Ectodermal cell (in vitro differentiated cells): ENCODE measurements around the gene CYP27A1.
A peak's percentile ranks its signal among the peaks of the same experiment; 100 is the strongest.

Source experiments
- H3K27ac ChIP-seq: 2 replicates; pipeline ENCODE4 v1.7.0; 2013; ENCODE audit warnings: mild to moderate bottlenecking, low read depth, low read length; ENCODE audit not compliant: insufficient read depth, poor library complexity, severe bottlenecking
- H3K27me3 ChIP-seq: 2 replicates; pipeline ENCODE4 v1.7.0; 2013; ENCODE audit warnings: mild to moderate bottlenecking, low read length; ENCODE audit not compliant: insufficient read depth, control insufficient read depth, poor library complexity, severe bottlenecking
- H3K36me3 ChIP-seq: one replicate; pipeline ENCODE4 v1.7.0; 2013; ENCODE audit warnings: low read length; ENCODE audit not compliant: control insufficient read depth, insufficient read depth
- H3K4me1 ChIP-seq: one replicate; pipeline ENCODE4 v1.7.0; 2013; ENCODE audit warnings: low read length; ENCODE audit not compliant: control insufficient read depth, insufficient read depth
- H3K4me3 ChIP-seq: 2 replicates; pipeline ENCODE4 v1.7.0; 2013; ENCODE audit warnings: low read depth, low read length, control low read depth; ENCODE audit not compliant: insufficient read depth
- H3K9me3 ChIP-seq: 2 replicates; pipeline ENCODE4 v1.7.0; 2013; ENCODE audit warnings: mild to moderate bottlenecking, low read length, moderate library complexity; ENCODE audit not compliant: control insufficient read depth
- WGBS, 2 experiments: methylation state at CpG; one replicate each; pipeline ENCODE4 v1.1.7; 2013; ENCODE audit warnings: missing lambda C conversion rate in 2 of 2; 5-methylcytosine and 5-hydroxymethylcytosine counted together

Gene CYP27A1

GRCh38 chr2:218773881-218774280 lies 8.1 kb upstream of the CYP27A1 start:
- Histone ChIP-seq H3K36me3 (no peaks in the 10 kb centered on the region), H3K4me3 (no peak overlapping the region), H3K27me3 (no peaks in the 10 kb centered on the region), H3K9me3 (peaks cover 2% of the 10 kb centered on the region), H3K4me1 (no peaks in the 10 kb centered on the region), H3K27ac (no peak overlapping the region)
- 93 to 95% methylated on average over 1 to 2 of the region's 2 CpGs for WGBS, 2 experiments

- WGBS, 2 experiments, result 90 to 100% methylated on average over 1 of the region's 1 CpG
Observed at GRCh38 chr2:218776488-218776887, 5.5 kb upstream of the CYP27A1 start.

GRCh38 chr2:218777276-218777990 lies 4.5 kb upstream of the CYP27A1 start:
- Histone ChIP-seq H3K27ac (no peak overlapping the region), H3K4me3 (no peak overlapping the region), H3K36me3 (no peaks in the 10 kb centered on the region), H3K9me3 (peaks cover 2% of the 10 kb centered on the region), H3K4me1 (no peaks in the 10 kb centered on the region), H3K27me3 (peaks cover 20% of the 10 kb centered on the region)
- 92 to 94% methylated on average over 9 of the region's 9 CpGs for WGBS, 2 experiments

More at GRCh38 chr2:218776488-218776887, 5.5 kb upstream of the CYP27A1 start:
- Histone ChIP-seq H3K36me3 (no peaks in the 10 kb centered on the region), H3K4me1 (no peaks in the 10 kb centered on the region), H3K9me3 (peaks cover 2% of the 10 kb centered on the region), H3K27me3 (peaks cover 11% of the 10 kb centered on the region), H3K4me3 (no peak overlapping the region), H3K27ac (no peak overlapping the region)

GRCh38 chr2:218780046-218780445 lies 1.9 kb upstream of the CYP27A1 start:
- no peak overlapping the region for H3K4me3 ChIP-seq
- H3K27me3 ChIP-seq, result peaks cover 43% of the 10 kb centered on the region
- WGBS, 2 experiments, result 85 to 100% methylated on average over 1 of the region's 2 CpGs
- H3K9me3 ChIP-seq, result peaks cover 2% of the 10 kb centered on the region
- H3K27ac ChIP-seq, result no peak overlapping the region
- no peaks in the 10 kb centered on the region for H3K36me3 ChIP-seq
- no peaks in the 10 kb centered on the region for H3K4me1 ChIP-seq

GRCh38 chr2:218780851-218781690 lies 876 bp upstream of the CYP27A1 start:
- Histone ChIP-seq H3K4me1 (no peaks in the 10 kb centered on the region), H3K27me3 (peaks cover 43% of the 10 kb centered on the region), H3K4me3 (peak overlapping the region; percentile 37), H3K9me3 (peaks cover 2% of the 10 kb centered on the region), H3K27ac (no peak overlapping the region), H3K36me3 (no peaks in the 10 kb centered on the region)
- 52 to 67% methylated on average over 11 to 14 of the region's 15 CpGs for WGBS, 2 experiments

- Histone ChIP-seq H3K4me1 (no peaks in the 10 kb centered on the region), H3K9me3 (peaks cover 1% of the 10 kb centered on the region), H3K36me3 (no peaks in the 10 kb centered on the region), H3K27me3 (peaks cover 43% of the 10 kb centered on the region), H3K4me3 (peak overlapping the region; percentile 37), H3K27ac (no peak overlapping the region)
- whole genome bisulfite sequencing, 2 experiments, result 16 to 21% methylated on average over 6 of the region's 6 CpGs
Observed at GRCh38 chr2:218782528-218782844, 539 bp downstream of the CYP27A1 start.

GRCh38 chr2:218783688-218784087 lies 1.7 kb downstream of the CYP27A1 start:
- WGBS, 2 experiments, result 88 to 93% methylated on average over 4 of the region's 4 CpGs
- H3K4me3 ChIP-seq, result no peak overlapping the region
- H3K9me3 ChIP-seq, result no peaks in the 10 kb centered on the region
- no peaks in the 10 kb centered on the region for H3K36me3 ChIP-seq
- no peaks in the 10 kb centered on the region for H3K4me1 ChIP-seq
- H3K27ac ChIP-seq, result no peak overlapping the region
- H3K27me3 ChIP-seq, result peaks cover 43% of the 10 kb centered on the region

GRCh38 chr2:218785103-218785502 lies 3.2 kb downstream of the CYP27A1 start:
- Histone ChIP-seq H3K9me3 (no peaks in the 10 kb centered on the region), H3K4me3 (no peak overlapping the region), H3K27me3 (peaks cover 43% of the 10 kb centered on the region), H3K27ac (no peak overlapping the region), H3K4me1 (no peaks in the 10 kb centered on the region), H3K36me3 (no peaks in the 10 kb centered on the region)
- WGBS, 2 experiments, result 86 to 88% methylated on average over 1 of the region's 1 CpG

- 81 to 96% methylated on average over 2 to 3 of the region's 3 CpGs for WGBS, 2 experiments
Observed at GRCh38 chr2:218786133-218786532, 4.2 kb downstream of the CYP27A1 start.

GRCh38 chr2:218788529-218789255 lies 6.7 kb downstream of the CYP27A1 start:
- no peaks in the 10 kb centered on the region for H3K36me3 ChIP-seq
- no peak overlapping the region for H3K27ac ChIP-seq
- 86 to 96% methylated on average over 2 of the region's 2 CpGs for WGBS, 2 experiments
- no peak overlapping the region for H3K4me3 ChIP-seq
- H3K9me3 ChIP-seq, result no peaks in the 10 kb centered on the region
- peaks cover 10% of the 10 kb centered on the region for H3K27me3 ChIP-seq
- H3K4me1 ChIP-seq, result no peaks in the 10 kb centered on the region

More at GRCh38 chr2:218786133-218786532, 4.2 kb downstream of the CYP27A1 start:
- Histone ChIP-seq H3K27ac (no peak overlapping the region), H3K4me3 (no peak overlapping the region), H3K4me1 (no peaks in the 10 kb centered on the region), H3K27me3 (peaks cover 36% of the 10 kb centered on the region), H3K36me3 (no peaks in the 10 kb centered on the region), H3K9me3 (no peaks in the 10 kb centered on the region)
